Colonic mucosa (tissue), 4 donors: ENCODE measurements around the gene HIGD1B. TPM values are rescaled to one million over a fixed set of nuclear protein-coding genes. Genes with fewer than 3 reads are reported as not detected.

Experiments used
- DNase-seq: peaks from one replicate; pipeline ENCODE4 v3.0.0-alpha.2; 2020
- H3K27ac ChIP-seq: fragments of 200-600 bp; one replicate; pipeline ENCODE4 v1.8.0; 2021
- H3K27me3 ChIP-seq: fragments of 200-600 bp; one replicate; pipeline ENCODE4 v1.8.0; 2021
- H3K36me3 ChIP-seq: fragments of 200-600 bp; one replicate; pipeline ENCODE4 v1.8.0; 2021
- H3K4me1 ChIP-seq: fragments of 200-600 bp; one replicate; pipeline ENCODE4 v1.8.0; 2021; ENCODE audit warnings: mild to moderate bottlenecking
- H3K4me3 ChIP-seq: fragments of 200-600 bp; one replicate; pipeline ENCODE4 v1.8.0; 2021
- H3K9ac ChIP-seq, 2 donors: one replicate each; pipeline ENCODE4 v1.7.0; 2013; ENCODE audit warnings: control low read depth in 2 of 2, low read depth in 2 of 2, low read length in 2 of 2
- H3K9me3 ChIP-seq: fragments of 200-600 bp; one replicate; pipeline ENCODE4 v1.8.0; 2021
- intact Hi-C: fragments of 100-400 bp; cut with DNase I; formaldehyde crosslinking; loops from one replicate; pipeline ENCODE4 v1.14.1; 2022
- total RNA-seq, 2 donors: library from RNA; stranded (reverse); fragmentation: NEBNext Ultra II Directional in 1 of 2; extraction: Animal tissue kit (Norgen Biotek cat#: 25700) in 1 of 2; gene quantifications; one replicate each; pipeline ENCODE4 v1.2.1, GENCODE V29; 2021
- TF ChIP-seq, protein P1 (sequence below): fragments of 200-600 bp; IDR thresholded peaks from one replicate; pipeline ENCODE4 v1.8.0; 2022; ENCODE audit warnings: antibody characterized with exemption, mild to moderate bottlenecking
- donor health status: healthy.
- donor health status: DM: no; HTN: no; CAD: no.
- donor health status: DM: no; HTN: no; CAD: no.

The HIGD1B gene
- total RNA-seq, 2 donors from 2014 or later, result 0.53 TPM; not detected in 1

GRCh38 chr17:44840936-44841335 is 6.7 kb upstream of the HIGD1B start:
- DNase-seq, result no peak
- TF ChIP-seq, protein P1, sequence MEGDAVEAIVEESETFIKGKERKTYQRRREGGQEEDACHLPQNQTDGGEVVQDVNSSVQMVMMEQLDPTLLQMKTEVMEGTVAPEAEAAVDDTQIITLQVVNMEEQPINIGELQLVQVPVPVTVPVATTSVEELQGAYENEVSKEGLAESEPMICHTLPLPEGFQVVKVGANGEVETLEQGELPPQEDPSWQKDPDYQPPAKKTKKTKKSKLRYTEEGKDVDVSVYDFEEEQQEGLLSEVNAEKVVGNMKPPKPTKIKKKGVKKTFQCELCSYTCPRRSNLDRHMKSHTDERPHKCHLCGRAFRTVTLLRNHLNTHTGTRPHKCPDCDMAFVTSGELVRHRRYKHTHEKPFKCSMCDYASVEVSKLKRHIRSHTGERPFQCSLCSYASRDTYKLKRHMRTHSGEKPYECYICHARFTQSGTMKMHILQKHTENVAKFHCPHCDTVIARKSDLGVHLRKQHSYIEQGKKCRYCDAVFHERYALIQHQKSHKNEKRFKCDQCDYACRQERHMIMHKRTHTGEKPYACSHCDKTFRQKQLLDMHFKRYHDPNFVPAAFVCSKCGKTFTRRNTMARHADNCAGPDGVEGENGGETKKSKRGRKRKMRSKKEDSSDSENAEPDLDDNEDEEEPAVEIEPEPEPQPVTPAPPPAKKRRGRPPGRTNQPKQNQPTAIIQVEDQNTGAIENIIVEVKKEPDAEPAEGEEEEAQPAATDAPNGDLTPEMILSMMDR, result no peak
- Histone ChIP-seq H3K9me3 (no peaks in the 10 kb centered on the region), H3K27ac (no peak overlapping the region), H3K4me1 (no peaks in the 10 kb centered on the region), H3K9ac (no peak overlapping the region), H3K4me3 (no peak overlapping the region), H3K36me3 (no peaks in the 10 kb centered on the region), H3K27me3 (no peaks in the 10 kb centered on the region)
- intact Hi-C loops, result no loop called here

GRCh38 chr17:44842748-44843147 is 4.9 kb upstream of the HIGD1B start:
- no peak for DNase-seq
- Histone ChIP-seq H3K9ac (no peak overlapping the region), H3K9me3 (no peaks in the 10 kb centered on the region), H3K4me3 (no peak overlapping the region), H3K4me1 (no peaks in the 10 kb centered on the region), H3K27ac (no peak overlapping the region), H3K36me3 (no peaks in the 10 kb centered on the region), H3K27me3 (no peaks in the 10 kb centered on the region)
- TF ChIP-seq, protein P1, result no peak
- intact Hi-C loops, result no loop called here

- no peaks in the 10 kb centered on the region for H3K36me3 ChIP-seq
- no peak overlapping the region for H3K27ac ChIP-seq
- DNase-seq, result no peak
- TF ChIP-seq, protein P1, result no peak
- H3K4me3 ChIP-seq, result no peak overlapping the region
- H3K9me3 ChIP-seq, result no peaks in the 10 kb centered on the region
- H3K4me1 ChIP-seq, result no peaks in the 10 kb centered on the region
- intact Hi-C loops, result no loop called here
- H3K27me3 ChIP-seq, result no peaks in the 10 kb centered on the region
- no peak overlapping the region for H3K9ac ChIP-seq
These were observed 3.3 kb upstream of the HIGD1B start for GRCh38 chr17:44844390-44844830.

- TF ChIP-seq, protein P1, result no peak
- intact Hi-C loops, result no loop called here
- no peaks in the 10 kb centered on the region for H3K36me3 ChIP-seq
- no peak overlapping the region for H3K27ac ChIP-seq
- no peak overlapping the region for H3K4me3 ChIP-seq
- H3K4me1 ChIP-seq, result no peaks in the 10 kb centered on the region
- DNase-seq, result no peak
- no peak overlapping the region for H3K9ac ChIP-seq
- H3K9me3 ChIP-seq, result no peaks in the 10 kb centered on the region
- H3K27me3 ChIP-seq, result no peaks in the 10 kb centered on the region
These were observed 1.5 kb upstream of the HIGD1B start for GRCh38 chr17:44846206-44846605.

DNA sequence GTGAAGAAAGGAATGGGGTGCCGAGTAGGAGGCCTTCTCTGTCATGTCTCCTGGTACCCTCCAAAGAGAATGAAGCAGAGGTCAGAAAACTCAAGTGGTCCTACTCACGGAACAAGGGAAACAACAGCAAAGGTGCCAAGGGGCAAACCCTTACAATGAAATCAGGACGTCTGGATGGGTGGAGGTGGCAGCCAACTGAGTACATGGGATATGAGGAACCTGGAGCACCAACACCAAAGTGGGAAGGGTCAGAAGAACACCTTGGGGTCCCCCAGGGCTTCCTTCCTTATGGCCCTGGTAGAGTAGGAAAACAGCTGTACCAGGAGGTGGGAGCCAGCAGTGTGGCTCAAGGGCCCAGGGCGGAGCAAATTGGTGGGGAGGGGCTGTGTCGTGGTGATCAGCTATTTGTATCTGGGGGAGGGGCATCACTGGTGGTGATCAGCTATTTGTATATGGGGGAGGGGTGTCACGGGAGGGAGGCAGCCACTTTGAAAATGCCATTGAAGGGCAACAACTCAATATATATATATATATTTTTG is 643 bp downstream of the HIGD1B start:
- Histone ChIP-seq H3K36me3 (no peaks in the 10 kb centered on the region), H3K9ac (no peak overlapping the region), H3K4me1 (no peaks in the 10 kb centered on the region), H3K27ac (no peak overlapping the region), H3K27me3 (no peaks in the 10 kb centered on the region), H3K9me3 (no peaks in the 10 kb centered on the region), H3K4me3 (no peak overlapping the region)
- DNase-seq, result no peak
- intact Hi-C loops, result no loop called here
- TF ChIP-seq, protein P1, result no peak
